Activated CD4-positive, alpha-beta memory T cell treated with anti-CD3 and anti-CD28 coated beads for 36 hours (primary cell): ENCODE measurements around the gene AFP. TPM values are rescaled to one million over a fixed set of nuclear protein-coding genes. Genes with fewer than 3 reads are reported as not detected.

ENCODE experiments used
- CTCF ChIA-PET: fragments of 350-600 bp; sonication (Branson Sonifier 250); formaldehyde crosslinking; loops from one replicate; lab custom pipeline; 2021; ENCODE audit warnings: antibody characterized with exemption, inconsistent platforms; lab: Charles Lee
- POLR2A ChIA-PET: fragments of 350-600 bp; sonication (Branson Sonifier 250); formaldehyde crosslinking; loops from one replicate; lab custom pipeline; 2021; ENCODE audit warnings: antibody characterized with exemption; lab: Charles Lee
- DNase-seq: peaks from one replicate; pipeline ENCODE4 v3.0.0-alpha.2; 2020
- H3K27ac Mint-ChIP-seq: one replicate; pipeline ENCODE4 v1.8.0; 2021; ENCODE audit warnings: mixed read lengths
- H3K27me3 Mint-ChIP-seq: one replicate; pipeline ENCODE4 v1.8.0; 2021; ENCODE audit warnings: mixed read lengths
- H3K36me3 Mint-ChIP-seq: one replicate; pipeline ENCODE4 v1.8.0; 2021; ENCODE audit warnings: mixed read lengths
- H3K4me1 Mint-ChIP-seq: one replicate; pipeline ENCODE4 v1.8.0; 2021; ENCODE audit warnings: low read depth, mixed read lengths
- H3K4me3 Mint-ChIP-seq: one replicate; pipeline ENCODE4 v1.8.0; 2021; ENCODE audit warnings: mild to moderate bottlenecking, mixed read lengths
- H3K9me3 Mint-ChIP-seq: one replicate; pipeline ENCODE4 v1.8.0; 2021; ENCODE audit warnings: mixed read lengths
- intact Hi-C: fragments of 100-400 bp; cut with micrococcal nuclease; formaldehyde crosslinking; loops from one replicate; pipeline ENCODE4 v1.15.1; 2023
- total RNA-seq, 2 experiments: library from RNA; stranded (reverse); gene quantifications; one replicate each; pipeline ENCODE4 v1.2.3, GENCODE V29; 2021

Gene AFP
- total RNA-seq, 2 experiments from 2014 or later, result not detected

DNA sequence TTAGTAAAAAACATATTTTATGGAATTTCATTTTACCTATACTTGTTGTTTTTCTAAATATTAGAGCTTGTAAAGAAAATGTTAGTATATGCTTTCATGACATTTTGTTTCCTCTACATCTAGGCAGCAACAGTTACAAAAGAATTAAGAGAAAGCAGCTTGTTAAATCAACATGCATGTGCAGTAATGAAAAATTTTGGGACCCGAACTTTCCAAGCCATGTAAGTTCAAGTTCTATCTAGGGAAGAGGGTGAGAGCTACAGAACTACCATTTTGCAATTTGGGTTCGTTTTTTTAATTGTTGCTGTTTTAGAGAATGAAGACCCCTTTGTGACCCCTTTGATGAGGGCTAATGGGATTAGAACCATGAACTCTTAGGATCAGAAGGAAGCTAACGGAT is 7.2 kb downstream of the AFP start:
- no peaks in the 10 kb centered on the region for H3K36me3 Mint-ChIP-seq
- ChIA-PET POLR2A (no interaction called here), CTCF (interaction anchor here (1.5 to 2.0 kb wide), 2 partner anchors 129 to 132 kb away, joined by 4 to 5 read pairs; no protein-coding TSS in a partner anchor)
- H3K27me3 Mint-ChIP-seq, result peaks cover 13% of the 10 kb centered on the region
- H3K9me3 Mint-ChIP-seq, result no peaks in the 10 kb centered on the region
- H3K4me1 Mint-ChIP-seq, result no peaks in the 10 kb centered on the region
- no peak overlapping the region for H3K4me3 Mint-ChIP-seq
- intact Hi-C loops, result loop anchor here (10.0 kb wide), 3 partner anchors 98 to 738 kb away; no protein-coding TSS in a partner anchor
- no peak for DNase-seq
- no peak overlapping the region for H3K27ac Mint-ChIP-seq

DNA sequence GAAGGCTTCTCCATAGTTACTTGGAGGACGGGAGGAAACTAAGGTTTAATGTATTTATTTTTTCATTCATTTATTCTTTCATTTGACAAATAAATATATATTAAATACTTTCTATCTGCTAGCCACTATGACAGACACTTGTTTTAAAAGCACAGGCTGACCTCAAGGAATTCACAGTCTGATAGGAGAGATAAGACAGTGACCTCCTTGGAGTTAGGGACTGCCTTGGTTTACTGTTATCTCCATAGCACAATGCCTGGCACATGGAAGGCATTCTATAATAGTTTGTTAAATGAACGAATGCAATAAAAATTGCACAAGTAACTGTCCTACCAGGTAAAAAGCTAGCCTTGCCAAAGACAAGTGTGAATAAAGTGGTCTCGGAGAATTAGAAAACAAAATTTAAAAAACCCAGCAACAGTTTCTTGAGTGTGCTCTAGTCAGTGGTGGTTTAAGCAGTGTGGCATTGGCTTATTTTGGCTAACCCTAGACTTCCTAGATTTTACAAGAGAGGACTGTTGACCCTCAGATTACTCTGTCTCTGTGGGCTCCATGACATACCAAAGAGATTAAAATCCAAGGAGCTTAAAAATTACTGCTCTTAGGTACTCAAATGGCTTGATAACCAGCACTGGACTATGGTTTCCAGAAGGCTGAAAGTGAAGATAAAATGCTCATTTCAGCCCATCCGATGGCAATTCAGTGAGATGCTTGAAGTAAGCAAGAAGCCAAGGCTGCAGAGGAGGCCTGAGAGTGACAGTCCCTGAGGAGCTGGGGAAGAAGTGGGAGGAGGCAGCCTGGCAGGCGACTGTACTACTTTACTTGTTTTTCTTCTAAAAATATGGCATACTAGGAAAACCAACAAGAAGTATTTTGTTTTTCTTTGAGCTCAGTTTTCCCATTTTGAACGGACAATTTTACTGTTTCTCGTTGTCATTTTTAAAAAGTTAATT is 9.6 kb downstream of the AFP start:
- DNase-seq, result no peak
- H3K4me1 Mint-ChIP-seq, result no peaks in the 10 kb centered on the region
- H3K9me3 Mint-ChIP-seq, result no peaks in the 10 kb centered on the region
- H3K36me3 Mint-ChIP-seq, result no peaks in the 10 kb centered on the region
- H3K27ac Mint-ChIP-seq, result no peak overlapping the region
- H3K4me3 Mint-ChIP-seq, result no peak overlapping the region
- ChIA-PET POLR2A (no interaction called here), CTCF (interaction anchor here (0.6 to 2.7 kb wide), 24 partner anchors 7 to 743 kb away, joined by 3 to 19 read pairs (median 4); partner anchors contain the start of gene ANKRD17)
- intact Hi-C loops, result loop anchor here (1.0 to 10.0 kb wide), 5 partner anchors 101 to 741 kb away; partner anchors contain the start of gene ANKRD17
- H3K27me3 Mint-ChIP-seq, result peaks cover 13% of the 10 kb centered on the region

GRCh38 chr4:73446336-73446938 is 10.4 kb downstream of the AFP start:
- intact Hi-C loops, result loop anchor here (1.0 to 10.0 kb wide), 5 partner anchors 102 to 742 kb away; partner anchors contain the start of gene ANKRD17
- POLR2A ChIA-PET, result no interaction called here
- Mint-ChIP-seq H3K36me3 (no peaks in the 10 kb centered on the region), H3K27me3 (peaks cover 15% of the 10 kb centered on the region), H3K27ac (no peak overlapping the region), H3K9me3 (no peaks in the 10 kb centered on the region), H3K4me3 (no peak overlapping the region), H3K4me1 (no peaks in the 10 kb centered on the region)
- no peak for DNase-seq
- CTCF ChIA-PET, result interaction anchor here (0.6 to 2.7 kb wide), 24 partner anchors 8 to 744 kb away, joined by 3 to 19 read pairs (median 4); partner anchors contain the start of gene ANKRD17

GRCh38 chr4:73447671-73448070 is 11.7 kb downstream of the AFP start:
- ChIA-PET CTCF (interaction anchor here (2.4 kb wide), 1 partner anchor 16 kb away, joined by 13 read pairs; no protein-coding TSS in a partner anchor), POLR2A (no interaction called here)
- Mint-ChIP-seq H3K9me3 (no peaks in the 10 kb centered on the region), H3K4me3 (no peak overlapping the region), H3K4me1 (no peaks in the 10 kb centered on the region), H3K27ac (no peak overlapping the region), H3K36me3 (no peaks in the 10 kb centered on the region), H3K27me3 (peaks cover 13% of the 10 kb centered on the region)
- DNase-seq, result no peak
- intact Hi-C loops, result loop anchor here (5.0 to 10.0 kb wide), 4 partner anchors 103 to 743 kb away; partner anchors contain the start of gene ANKRD17

- DNase-seq, result no peak
- H3K36me3 Mint-ChIP-seq, result no peaks in the 10 kb centered on the region
- H3K4me3 Mint-ChIP-seq, result no peak overlapping the region
- H3K27me3 Mint-ChIP-seq, result peaks cover 12% of the 10 kb centered on the region
- POLR2A ChIA-PET, result no interaction called here
- CTCF ChIA-PET, result no interaction called here
- H3K27ac Mint-ChIP-seq, result no peak overlapping the region
- intact Hi-C loops, result loop anchor here (5.0 to 10.0 kb wide), 4 partner anchors 104 to 744 kb away; partner anchors contain the start of gene ANKRD17
- H3K9me3 Mint-ChIP-seq, result no peaks in the 10 kb centered on the region
- no peaks in the 10 kb centered on the region for H3K4me1 Mint-ChIP-seq
Observed at GRCh38 chr4:73448448-73449203, 12.6 kb downstream of the AFP start.

GRCh38 chr4:73450398-73451004 is 14.5 kb downstream of the AFP start:
- intact Hi-C loops, result no loop called here
- CTCF ChIA-PET, result no interaction called here
- no peaks in the 10 kb centered on the region for H3K4me1 Mint-ChIP-seq

GRCh38 chr4:73451404-73451803 is 15.4 kb downstream of the AFP start:
- intact Hi-C loops, result no loop called here
- no peak overlapping the region for H3K27ac Mint-ChIP-seq
- H3K9me3 Mint-ChIP-seq, result no peaks in the 10 kb centered on the region
- peaks cover 12% of the 10 kb centered on the region for H3K27me3 Mint-ChIP-seq
- no peaks in the 10 kb centered on the region for H3K36me3 Mint-ChIP-seq
- CTCF ChIA-PET, result no interaction called here
- no peaks in the 10 kb centered on the region for H3K4me1 Mint-ChIP-seq
- DNase-seq, result no peak
- POLR2A ChIA-PET, result no interaction called here
- no peak overlapping the region for H3K4me3 Mint-ChIP-seq

More at GRCh38 chr4:73450398-73451004, 14.5 kb downstream of the AFP start:
- peaks cover 12% of the 10 kb centered on the region for H3K27me3 Mint-ChIP-seq
- H3K4me3 Mint-ChIP-seq, result no peak overlapping the region
- H3K27ac Mint-ChIP-seq, result no peak overlapping the region
- POLR2A ChIA-PET, result interaction anchor here (0.6 kb wide), 1 partner anchor 219 kb away, joined by 5 read pairs; no protein-coding TSS in a partner anchor
- no peak for DNase-seq
- no peaks in the 10 kb centered on the region for H3K36me3 Mint-ChIP-seq
- H3K9me3 Mint-ChIP-seq, result no peaks in the 10 kb centered on the region

DNA sequence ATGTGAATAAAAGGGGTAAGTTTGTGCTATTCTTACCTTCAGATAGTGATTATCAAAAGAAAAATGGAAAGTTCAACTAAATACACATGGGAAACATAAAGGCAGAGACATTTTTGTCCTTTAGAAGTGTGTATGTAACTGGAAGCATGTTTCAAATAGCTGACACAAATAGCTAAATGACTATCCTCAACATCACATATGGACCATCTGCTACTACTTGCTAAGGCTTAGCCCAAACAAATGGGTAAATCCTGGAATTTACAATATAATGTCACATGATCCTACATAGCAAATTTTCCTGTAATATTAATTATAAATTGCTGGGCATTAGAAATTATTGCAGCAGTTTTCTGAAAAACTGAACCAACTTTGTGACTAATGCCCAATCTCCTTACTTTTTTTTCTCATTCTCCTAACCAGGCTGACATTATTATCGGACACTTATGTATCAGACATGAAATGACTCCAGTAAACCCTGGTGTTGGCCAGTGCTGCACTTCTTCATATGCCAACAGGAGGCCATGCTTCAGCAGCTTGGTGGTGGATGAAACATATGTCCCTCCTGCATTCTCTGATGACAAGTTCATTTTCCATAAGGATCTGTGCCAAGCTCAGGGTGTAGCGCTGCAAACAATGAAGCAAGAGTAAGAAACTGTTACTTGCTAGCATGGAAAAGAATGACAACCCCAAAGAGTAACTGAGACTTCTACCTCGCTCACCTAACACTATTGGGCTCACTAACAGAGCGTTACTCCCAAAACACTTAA is 16.1 kb downstream of the AFP start:
- CTCF ChIA-PET, result no interaction called here
- Mint-ChIP-seq H3K27me3 (peaks cover 10% of the 10 kb centered on the region), H3K27ac (no peak overlapping the region), H3K4me3 (no peak overlapping the region), H3K9me3 (no peaks in the 10 kb centered on the region), H3K4me1 (no peaks in the 10 kb centered on the region), H3K36me3 (no peaks in the 10 kb centered on the region)
- intact Hi-C loops, result no loop called here
- POLR2A ChIA-PET, result no interaction called here
- no peak for DNase-seq

DNA sequence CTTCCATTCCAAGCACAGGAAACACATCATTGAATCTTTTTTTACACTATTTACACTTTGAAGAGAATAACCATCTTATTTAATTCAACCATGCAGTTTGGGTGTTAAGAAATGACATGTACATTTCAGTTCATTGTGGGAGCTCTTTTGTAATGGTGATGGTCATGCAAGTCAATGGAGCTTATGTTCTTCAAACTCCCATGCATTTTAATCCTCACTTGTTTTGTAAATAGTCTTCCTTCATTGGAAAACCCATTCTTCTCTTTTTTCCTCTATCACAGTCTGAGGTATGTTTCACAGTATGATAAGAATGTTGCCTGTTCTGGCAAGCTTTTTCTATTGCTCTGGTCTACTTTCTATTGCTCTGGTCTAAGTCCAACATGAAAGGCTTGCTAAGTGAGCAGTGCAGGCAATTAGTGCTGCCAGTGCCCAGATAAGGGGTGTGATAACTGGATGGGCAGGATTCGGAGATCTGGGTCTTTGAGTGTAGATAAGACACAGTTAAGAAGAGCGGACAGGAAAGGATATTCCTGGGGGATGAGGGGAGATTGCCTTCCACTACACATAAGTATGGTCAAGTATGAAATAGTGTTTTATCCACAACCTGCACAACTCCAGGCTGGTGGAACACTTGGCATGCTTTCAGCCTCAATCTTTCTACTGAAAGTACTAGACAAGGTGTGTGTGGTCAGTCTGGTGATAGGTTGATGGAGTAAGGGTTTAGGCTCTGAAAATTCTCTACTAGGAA is 17.1 kb downstream of the AFP start:
- POLR2A ChIA-PET, result no interaction called here
- Mint-ChIP-seq H3K27ac (no peak overlapping the region), H3K27me3 (peaks cover 9% of the 10 kb centered on the region), H3K4me1 (no peaks in the 10 kb centered on the region), H3K4me3 (no peak overlapping the region), H3K9me3 (no peaks in the 10 kb centered on the region), H3K36me3 (no peaks in the 10 kb centered on the region)
- intact Hi-C loops, result no loop called here
- no peak for DNase-seq
- CTCF ChIA-PET, result no interaction called here

DNA sequence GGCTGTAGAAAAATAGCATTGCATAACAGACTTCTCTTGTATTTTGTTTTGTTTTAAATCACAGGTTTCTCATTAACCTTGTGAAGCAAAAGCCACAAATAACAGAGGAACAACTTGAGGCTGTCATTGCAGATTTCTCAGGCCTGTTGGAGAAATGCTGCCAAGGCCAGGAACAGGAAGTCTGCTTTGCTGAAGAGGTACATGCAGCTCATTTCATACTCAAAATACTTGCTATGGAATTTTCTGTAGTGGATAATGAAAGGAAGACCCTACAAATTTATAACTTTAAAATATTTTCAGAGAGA is 17.6 kb downstream of the AFP start:
- peaks cover 9% of the 10 kb centered on the region for H3K27me3 Mint-ChIP-seq
- H3K9me3 Mint-ChIP-seq, result no peaks in the 10 kb centered on the region
- H3K27ac Mint-ChIP-seq, result no peak overlapping the region
- no peaks in the 10 kb centered on the region for H3K36me3 Mint-ChIP-seq
- POLR2A ChIA-PET, result no interaction called here
- H3K4me3 Mint-ChIP-seq, result no peak overlapping the region
- intact Hi-C loops, result no loop called here
- CTCF ChIA-PET, result no interaction called here
- H3K4me1 Mint-ChIP-seq, result no peaks in the 10 kb centered on the region
- no peak for DNase-seq
